ENCODE data around the gene CD22. TPM values are rescaled to one million over a fixed set of nuclear protein-coding genes. Genes with fewer than 3 reads are reported as not detected.

Gene CD22
- total and polyA plus RNA-seq, 2 of the 8 experiments (the other 6 are each of a cell fraction or from before 2014, with no cell fraction given): 0.06 to 0.60 TPM

DNA sequence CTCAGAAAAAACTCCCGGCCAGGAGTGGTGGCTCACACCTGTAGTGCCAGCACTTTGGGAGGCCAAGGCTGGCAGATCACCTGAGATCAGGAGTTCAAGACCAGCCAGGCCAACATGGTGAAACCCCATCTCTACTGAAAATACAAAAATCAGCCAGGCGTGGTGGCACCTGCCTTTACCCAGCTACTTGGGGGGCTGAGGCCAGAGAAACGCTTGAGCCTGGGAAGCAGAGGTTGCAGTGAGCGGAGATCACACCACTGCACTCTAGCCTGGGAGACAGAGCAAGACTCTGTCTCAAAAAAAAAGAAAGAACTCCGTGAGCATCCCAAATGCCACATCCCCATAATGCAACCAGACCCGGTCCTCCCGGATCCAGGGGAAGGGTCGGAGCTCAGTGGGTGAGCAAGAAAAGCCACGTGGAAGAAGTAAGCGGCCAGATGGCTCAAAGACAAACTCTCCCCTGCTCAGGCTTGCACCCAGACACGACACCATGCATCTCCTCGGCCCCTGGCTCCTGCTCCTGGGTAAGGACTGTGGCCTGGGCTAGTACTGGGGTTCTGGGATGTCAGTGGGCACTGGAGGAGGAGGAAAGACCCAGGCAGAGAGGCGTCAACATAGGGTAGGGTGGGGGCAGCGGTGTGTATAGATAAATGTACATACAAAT lies 2.7 kb downstream of the CD22 start:
- Histone ChIP-seq H2AFZ (ENCODE audit: low read length) (no peak overlapping the region), H3K4ac (replicated peaks; ENCODE audit: insufficient read length, low read depth, low read length) (no peak overlapping the region), H2BK12ac (ENCODE audit: low read depth, low read length) (no peak overlapping the region), H3K23me2 (ENCODE audit: low read depth, low read length) (no peaks in the 10 kb centered on the region), H3K36me3 (ENCODE audit: control insufficient read depth in 2 of 4, insufficient read depth in 4 of 4, low read length in 3 of 4) (no peaks in the 10 kb centered on the region), H3K9ac (replicated peaks in 1 of 4; ENCODE audit: extremely low read depth in 1 of 4, low read depth in 3 of 4, low read length in 3 of 4) (no peak overlapping the region), H3K18ac (ENCODE audit: extremely low read depth, low read length) (no peak overlapping the region), H3K56ac (replicated peaks; ENCODE audit: insufficient read length, low read depth, low read length) (no peak overlapping the region), H3K79me1 (ENCODE audit: low read depth, low read length) (no peaks in the 10 kb centered on the region), H4K5ac (ENCODE audit: insufficient read length, low read depth, low read length) (no peak overlapping the region), H3K4me2 (ENCODE audit: insufficient read depth in 1 of 2, low read depth in 2 of 2, low read length in 2 of 2) (no peak overlapping the region), H3K4me1 (replicated peaks in 1 of 4; ENCODE audit: control insufficient read depth in 3 of 4, insufficient read depth in 4 of 4, low read length in 3 of 4) (no peaks in the 10 kb centered on the region; a peak in 1 of 7 replicates), H2BK5ac (ENCODE audit: low read depth, low read length) (no peak overlapping the region), H2BK15ac (ENCODE audit: low read length) (no peak overlapping the region), H3K27ac (ENCODE audit: low read depth, low read length) (no peak overlapping the region), H3K79me2 (ENCODE audit: control insufficient read depth in 1 of 2, insufficient read depth in 2 of 2, low read length in 2 of 2) (no peaks in the 10 kb centered on the region), H2AK5ac (ENCODE audit: low read depth, low read length) (no peak overlapping the region), H3K9me3 (ENCODE audit: insufficient read depth in 2 of 2, low read depth in 1 of 2, low read length in 1 of 2) (no peaks in the 10 kb centered on the region), H4K91ac (replicated peaks; ENCODE audit: insufficient read length, low read length) (no peak overlapping the region), H3K23ac (ENCODE audit: insufficient read length) (no peak overlapping the region), H4K8ac (ENCODE audit: extremely low read depth, insufficient read depth, low read length) (peak overlapping the region; percentile 20), H4K20me1 (replicated peaks in 1 of 2; ENCODE audit: control insufficient read depth in 1 of 2, insufficient read depth in 2 of 2, low read length in 2 of 2) (no peaks in the 10 kb centered on the region), H3K4me3 (ENCODE audit: extremely low read depth in 1 of 4, insufficient read depth in 2 of 4, low read depth in 3 of 4, low read length in 4 of 4) (no peak overlapping the region), H3K27me3 (replicated peaks in 1 of 4; ENCODE audit: control insufficient read depth in 3 of 4, extremely low read depth in 1 of 4, insufficient read depth in 3 of 4, low read length in 3 of 4) (no peaks in the 10 kb centered on the region), H3K14ac (ENCODE audit: insufficient read length) (no peak overlapping the region), H2BK120ac (replicated peaks; ENCODE audit: low read depth, low read length) (no peak overlapping the region), H2BK20ac (ENCODE audit: low read length) (no peak overlapping the region)
- 82% methylated on average over 14 of the region's 14 CpGs; no CpG with 5 or more reads in 1 of the 2 experiments for WGBS, 2 experiments (ENCODE audit: extremely low coverage in 1 of 2, insufficient coverage in 1 of 2, insufficient read length in 1 of 2, insufficient replicate concordance in 2 of 2, low coverage in 1 of 2, low lambda C conversion rate in 2 of 2, missing lambda C conversion rate in 1 of 2)
- DNase-seq (ENCODE audit: low read depth in 1 of 2, low spot score in 2 of 2): no peak
- FAIRE-seq: no peak
- TF ChIP-seq SP4 (IDR thresholded peaks at IDR 0.05; ENCODE audit: low read length): no peak
- ChIA-PET CTCF (ENCODE audit: partially characterized antibody) (interaction anchor here (0.6 to 2.2 kb wide), 4 partner anchors 22 to 896 kb away, joined by 3 to 7 read pairs (median 4); partner anchors contain the start of gene FFAR3), POLR2A (ENCODE audit: partially characterized antibody) (no interaction called here)

Data from H1 (cell line).